GM12875 (cell line): Measurements from ENCODE around the gene PFN3.

ENCODE experiments used
- H3K4me3 ChIP-seq: one replicate; pipeline ENCODE4 v1.5.1; 2011; ENCODE audit warnings: low read depth, low read length, control low read depth
- TF ChIP-seq, protein P1 (sequence below): IDR thresholded peaks from 2 replicates; pipeline ENCODE4 v1.5.1; 2011; ENCODE audit warnings: low read depth, mild to moderate bottlenecking, control low read depth, inconsistent platforms, low read length, moderate library complexity, borderline replicate concordance; ENCODE audit not compliant: insufficient read depth

PFN3 gene

GRCh38 chr5:177388521-177389052 lies 11.9 kb downstream of the PFN3 start:
- H3K4me3 ChIP-seq, result no peak overlapping the region
- TF ChIP-seq, protein P1, sequence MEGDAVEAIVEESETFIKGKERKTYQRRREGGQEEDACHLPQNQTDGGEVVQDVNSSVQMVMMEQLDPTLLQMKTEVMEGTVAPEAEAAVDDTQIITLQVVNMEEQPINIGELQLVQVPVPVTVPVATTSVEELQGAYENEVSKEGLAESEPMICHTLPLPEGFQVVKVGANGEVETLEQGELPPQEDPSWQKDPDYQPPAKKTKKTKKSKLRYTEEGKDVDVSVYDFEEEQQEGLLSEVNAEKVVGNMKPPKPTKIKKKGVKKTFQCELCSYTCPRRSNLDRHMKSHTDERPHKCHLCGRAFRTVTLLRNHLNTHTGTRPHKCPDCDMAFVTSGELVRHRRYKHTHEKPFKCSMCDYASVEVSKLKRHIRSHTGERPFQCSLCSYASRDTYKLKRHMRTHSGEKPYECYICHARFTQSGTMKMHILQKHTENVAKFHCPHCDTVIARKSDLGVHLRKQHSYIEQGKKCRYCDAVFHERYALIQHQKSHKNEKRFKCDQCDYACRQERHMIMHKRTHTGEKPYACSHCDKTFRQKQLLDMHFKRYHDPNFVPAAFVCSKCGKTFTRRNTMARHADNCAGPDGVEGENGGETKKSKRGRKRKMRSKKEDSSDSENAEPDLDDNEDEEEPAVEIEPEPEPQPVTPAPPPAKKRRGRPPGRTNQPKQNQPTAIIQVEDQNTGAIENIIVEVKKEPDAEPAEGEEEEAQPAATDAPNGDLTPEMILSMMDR, result no peak

GRCh38 chr5:177387405-177387804 lies 13.1 kb downstream of the PFN3 start:
- no peak overlapping the region for H3K4me3 ChIP-seq
- TF ChIP-seq, protein P1, result no peak

- TF ChIP-seq, protein P1, result no peak
These were observed 13.9 kb downstream of the PFN3 start for GRCh38 chr5:177386542-177386941.

DNA sequence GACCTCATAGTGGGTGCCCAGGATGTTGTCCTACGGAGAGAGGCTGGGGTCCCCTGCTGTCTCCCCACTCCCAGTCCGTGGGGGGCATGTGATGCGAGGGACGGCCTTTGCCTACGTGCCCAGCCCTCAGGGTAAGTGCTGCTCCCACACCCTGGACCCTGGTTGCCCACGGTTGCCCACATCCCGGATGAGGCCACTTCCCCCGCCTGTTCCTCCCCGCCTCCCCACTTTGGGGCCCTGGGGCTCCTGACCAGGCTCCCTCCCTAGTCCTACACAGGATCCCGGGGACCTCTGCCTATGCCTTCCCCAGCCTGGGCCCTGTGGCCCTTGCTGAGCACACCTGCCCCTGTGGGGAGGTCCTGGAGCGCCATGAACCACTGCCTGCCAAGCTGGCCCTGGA lies 14.7 kb downstream of the PFN3 start:
- H3K4me3 ChIP-seq, result no peak overlapping the region
- TF ChIP-seq, protein P1, result no peak

More at GRCh38 chr5:177386542-177386941, 13.9 kb downstream of the PFN3 start:
- no peak overlapping the region for H3K4me3 ChIP-seq

DNA sequence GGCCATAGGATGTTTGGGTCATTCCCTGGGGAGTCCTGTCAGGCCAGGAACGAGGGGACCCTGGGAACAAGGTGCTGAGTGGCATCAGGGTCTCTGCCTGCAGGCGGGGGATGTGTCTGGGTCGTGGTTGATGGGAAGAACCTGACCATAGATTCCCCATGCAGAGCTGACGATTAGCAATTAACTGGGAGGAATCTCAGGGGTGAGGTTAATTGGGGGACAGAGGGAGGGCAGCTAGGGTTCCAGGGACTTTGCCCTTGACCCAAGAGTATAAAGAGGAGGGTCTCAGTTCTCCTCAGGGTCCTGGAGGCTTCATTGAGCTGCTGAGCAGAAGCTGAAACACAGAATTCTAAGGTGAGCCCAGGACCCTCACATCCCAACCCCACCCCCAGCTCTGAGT lies 16.3 kb downstream of the PFN3 start, which contains the start of gene SLC34A1:
SLC34A1 (plus strand) TSS at position 301 of the 400 bp plus-strand sequence. CDS start 1,308 bp downstream, outside the sequence.
- TF ChIP-seq, protein P1, result no peak
- no peak within 1 kb of the TSS for H3K4me3 ChIP-seq

GRCh38 chr5:177383181-177383580 lies 17.3 kb downstream of the PFN3 start:
- H3K4me3 ChIP-seq, result no peak overlapping the region
- TF ChIP-seq, protein P1, result no peak

DNA sequence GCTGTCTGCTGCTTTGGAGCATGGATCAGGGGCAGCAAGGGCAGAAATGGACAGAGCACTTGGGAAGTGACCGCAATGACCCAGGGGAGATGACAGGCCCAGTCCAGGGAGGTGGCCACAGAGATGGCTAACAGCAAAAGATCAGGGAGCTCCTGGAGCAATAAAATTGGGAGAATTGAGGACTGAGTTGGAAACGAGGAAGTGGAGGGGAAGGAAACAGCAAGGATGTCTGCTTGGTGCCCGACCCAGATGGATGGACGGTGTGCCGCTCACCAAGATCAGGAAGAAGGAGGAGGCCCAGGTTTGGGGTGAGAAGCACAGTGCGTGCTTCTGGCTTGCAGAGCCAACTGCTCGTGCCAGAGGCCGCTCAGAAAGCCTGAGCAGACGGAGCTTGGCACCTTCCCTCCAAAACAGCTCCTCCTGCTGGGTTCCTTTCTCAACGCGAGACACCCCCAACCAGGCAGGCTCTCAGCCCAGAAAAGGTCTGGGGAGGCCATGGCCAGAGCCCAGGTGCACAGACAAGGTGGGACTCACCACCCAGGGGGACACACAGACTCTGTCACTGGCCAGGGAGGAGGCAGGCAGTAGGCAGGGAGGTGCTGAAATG lies 17.9 kb downstream of the PFN3 start:
- TF ChIP-seq, protein P1, result no peak; the same call in 1 of the 2 replicates
- H3K4me3 ChIP-seq, result no peak overlapping the region
